HT1080 (cell line): ENCODE measurements around the gene TBC1D5. TPM values are rescaled to one million over a fixed set of nuclear protein-coding genes. Genes with fewer than 3 reads are reported as not detected.

Experiments
- DNase-seq: peaks from one replicate; pipeline ENCODE4 v3.0.0-alpha.2; 2015; ENCODE audit warnings: low read depth
- total RNA-seq: library from RNA; depleted of rRNA; stranded (reverse); fragments of >200 nt; shearing (Covaris generic); gene quantifications from 2 replicates; pipeline ENCODE4 v1.2.3, GENCODE V29; 2014

TBC1D5 gene
- total RNA-seq, 1 experiment from 2014 or later: 42.2 TPM

GRCh38 chr3:17602126-17602525 is 140.3 kb downstream of the TBC1D5 start:
- DNase-seq: peak; percentile 30

GRCh38 chr3:17592956-17593355 is 149.5 kb downstream of the TBC1D5 start:
- DNase-seq: no peak

GRCh38 chr3:17590465-17590864 is 152.0 kb downstream of the TBC1D5 start:
- DNase-seq: no peak

GRCh38 chr3:17589888-17590287 is 152.5 kb downstream of the TBC1D5 start:
- no peak for DNase-seq

- no peak for DNase-seq
Observed at GRCh38 chr3:17588422-17588821, 154.0 kb downstream of the TBC1D5 start.

- no peak for DNase-seq
Observed at GRCh38 chr3:17585394-17586325, 156.8 kb downstream of the TBC1D5 start.

- DNase-seq: no peak
Observed at GRCh38 chr3:17584066-17584465, 158.4 kb downstream of the TBC1D5 start.

GRCh38 chr3:17583530-17583929 is 158.9 kb downstream of the TBC1D5 start:
- no peak for DNase-seq

GRCh38 chr3:17581421-17582080 is 160.9 kb downstream of the TBC1D5 start:
- DNase-seq: peak; percentile 24

GRCh38 chr3:17580901-17581300 is 161.5 kb downstream of the TBC1D5 start:
- no peak for DNase-seq

GRCh38 chr3:17579289-17580031 is 163.0 kb downstream of the TBC1D5 start:
- peak; percentile 14 for DNase-seq

- DNase-seq: no peak
Observed at GRCh38 chr3:17577796-17578520, 164.5 kb downstream of the TBC1D5 start.

- DNase-seq: no peak
Observed at GRCh38 chr3:17573396-17573795, 169.0 kb downstream of the TBC1D5 start.

GRCh38 chr3:17571686-17572085 is 170.7 kb downstream of the TBC1D5 start:
- no peak for DNase-seq

GRCh38 chr3:17562845-17563244 is 179.6 kb downstream of the TBC1D5 start:
- DNase-seq: no peak

GRCh38 chr3:17558565-17558964 is 183.9 kb downstream of the TBC1D5 start:
- DNase-seq: no peak

GRCh38 chr3:17557749-17558463 is 184.5 kb downstream of the TBC1D5 start:
- DNase-seq: no peak

GRCh38 chr3:17555525-17555924 is 186.9 kb downstream of the TBC1D5 start:
- DNase-seq: no peak

- DNase-seq: no peak
Observed at GRCh38 chr3:17554078-17554477, 188.4 kb downstream of the TBC1D5 start.

GRCh38 chr3:17553080-17553479 is 189.4 kb downstream of the TBC1D5 start:
- no peak for DNase-seq

- DNase-seq: no peak
Observed at GRCh38 chr3:17552351-17552750, 190.1 kb downstream of the TBC1D5 start.
